Epidermal melanocyte (primary cell): ENCODE data around the gene KLHL12.

ENCODE experiments used
- DNase-seq: peaks from one replicate; pipeline ENCODE4 v3.0.0; 2011; ENCODE audit warnings: low spot score; ENCODE audit not compliant: insufficient read length

KLHL12 gene

GRCh38 chr1:202926581-202927491 is at the start of gene KLHL12:
KLHL12 (minus strand) TSS chr1:202927234; CDS start chr1:202925162, 2,072 bp downstream.
- peak; percentile 95 for DNase-seq

DNA sequence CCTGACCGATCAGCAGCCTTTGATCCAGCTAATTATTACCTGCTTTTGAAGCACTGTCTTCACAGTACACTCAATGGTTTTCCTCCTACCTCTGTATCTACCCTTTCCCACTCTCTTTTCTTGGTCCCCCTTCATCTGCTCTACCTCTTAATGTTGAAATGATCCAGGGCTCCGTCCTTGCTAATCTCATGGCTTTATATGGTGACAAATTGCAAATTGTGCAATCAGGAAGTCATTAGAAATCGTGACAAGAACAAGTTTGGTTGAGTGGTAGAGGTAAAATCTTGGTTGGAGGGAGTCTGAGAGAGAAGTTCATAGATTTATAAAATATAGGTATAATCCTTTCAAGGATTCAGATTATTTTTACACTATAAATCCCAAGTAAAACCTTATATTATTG is 49.6 kb upstream of the KLHL12 start:
- DNase-seq = no peak

DNA sequence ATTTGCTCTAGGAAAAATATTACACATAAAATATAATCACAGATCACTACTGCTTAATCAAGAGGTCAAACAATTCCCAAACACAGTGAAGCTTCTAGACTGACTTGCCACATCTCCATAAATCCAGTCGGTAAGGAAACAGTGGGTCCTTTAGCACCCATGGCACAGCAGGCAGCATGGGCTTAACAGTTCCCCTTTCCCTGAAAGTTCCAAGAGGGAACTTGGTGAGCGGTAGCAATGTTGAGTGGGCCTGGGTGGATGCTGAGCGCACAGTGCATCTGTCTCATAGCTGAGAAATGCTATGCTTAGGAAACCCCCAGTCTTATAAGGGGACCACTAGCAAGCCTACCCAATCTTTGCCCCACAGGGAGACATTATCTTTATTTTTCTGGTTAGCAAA is 47.8 kb upstream of the KLHL12 start:
- DNase-seq = no peak

GRCh38 chr1:202972046-202972445 is 45.0 kb upstream of the KLHL12 start:
- no peak for DNase-seq

DNA sequence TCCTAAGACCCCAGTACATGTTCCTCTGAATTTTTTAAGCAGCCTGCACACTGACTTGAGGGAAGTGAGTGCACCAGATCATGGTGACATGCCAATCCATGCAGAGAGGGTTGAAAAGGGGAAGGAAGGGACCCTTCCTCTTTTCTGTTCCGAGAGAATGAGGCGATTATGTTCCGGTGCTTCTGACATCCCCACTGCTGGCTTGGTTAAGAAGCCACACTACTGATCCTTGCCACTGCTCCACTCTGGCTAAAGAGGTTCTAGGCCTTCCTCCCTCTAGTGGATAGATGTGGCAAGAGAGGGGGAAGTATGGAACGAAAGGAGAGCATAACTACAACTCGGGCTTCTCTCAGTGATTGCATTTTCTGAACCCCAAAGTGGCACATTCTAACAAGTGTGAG is 41.9 kb upstream of the KLHL12 start:
- DNase-seq = peak; percentile 59

DNA sequence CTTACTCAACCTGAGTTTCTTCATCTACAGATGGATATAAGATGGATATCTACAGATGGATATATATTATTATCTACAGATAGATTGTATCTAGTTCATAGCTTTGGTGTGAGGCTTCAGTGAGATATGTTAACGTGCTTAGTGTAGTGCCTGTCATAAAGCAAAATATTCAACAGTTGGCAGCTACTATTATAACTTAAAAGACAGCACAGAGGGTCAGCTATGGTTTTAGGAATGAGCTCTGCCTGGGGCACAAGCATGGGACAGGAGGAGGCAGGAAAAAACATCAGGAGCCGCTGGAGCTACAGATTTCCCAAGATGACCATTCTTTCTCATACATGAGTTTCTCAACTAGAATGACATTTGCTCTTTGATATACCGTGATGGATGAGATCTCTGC is 41.3 kb upstream of the KLHL12 start:
- no peak for DNase-seq

GRCh38 chr1:202967684-202968281 is 40.7 kb upstream of the KLHL12 start:
- DNase-seq = no peak

- DNase-seq = no peak
These were observed 39.2 kb upstream of the KLHL12 start for GRCh38 chr1:202966006-202966898.

DNA sequence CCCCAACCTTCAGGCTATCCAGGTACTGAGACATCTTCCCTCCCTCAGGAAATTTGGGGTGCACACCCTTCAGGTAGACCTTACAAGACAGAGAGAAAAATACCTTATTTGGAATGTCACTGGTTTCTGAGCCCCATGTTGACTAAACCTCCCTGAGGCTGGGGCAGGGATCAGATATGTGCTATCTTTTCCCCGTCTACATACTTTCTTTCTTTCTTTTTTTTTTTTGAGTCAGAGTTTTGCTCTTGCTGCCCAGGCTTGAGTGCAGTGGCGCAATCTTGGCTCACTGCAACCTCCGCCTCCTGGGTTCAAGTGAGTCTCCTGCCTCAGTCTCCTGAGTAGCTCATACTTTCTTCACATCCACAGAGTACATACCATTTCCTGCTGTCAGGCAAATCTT is 38.4 kb upstream of the KLHL12 start:
- no peak for DNase-seq

- no peak for DNase-seq
These were observed 37.9 kb upstream of the KLHL12 start for GRCh38 chr1:202964791-202965410.

DNA sequence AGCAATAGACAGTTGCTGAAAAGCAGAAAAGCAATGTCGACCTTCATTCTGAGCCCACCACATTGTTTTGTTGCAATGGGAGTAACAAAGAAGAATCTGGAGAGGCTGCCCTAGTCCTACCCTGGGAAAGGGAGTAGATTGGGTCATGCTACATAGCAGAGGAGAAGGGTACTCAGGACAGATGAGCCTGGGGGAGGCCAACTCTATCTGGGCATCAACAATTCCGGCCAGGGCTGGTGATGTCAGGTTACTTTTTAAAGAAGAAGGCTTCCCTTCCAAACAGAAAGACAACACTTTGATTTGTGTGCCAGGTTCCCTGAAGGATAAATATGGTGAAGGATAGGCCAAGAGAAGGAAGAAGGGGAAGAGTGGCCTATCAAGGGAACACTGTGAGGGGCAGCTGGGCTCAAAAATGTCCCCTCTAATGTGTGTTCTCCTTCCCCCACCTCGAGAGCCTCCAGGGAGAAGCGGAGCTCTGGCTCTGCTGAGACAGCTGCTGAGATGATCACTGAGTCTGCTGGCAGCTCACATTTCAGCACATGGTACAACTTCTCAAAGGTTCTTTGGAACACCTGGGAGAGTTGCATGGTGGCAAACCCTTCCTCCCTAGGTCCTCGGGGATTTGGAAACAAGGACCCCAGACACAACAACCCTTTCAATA is 34.3 kb upstream of the KLHL12 start:
- DNase-seq = no peak

GRCh38 chr1:202959276-202959620 is 32.2 kb upstream of the KLHL12 start:
- no peak for DNase-seq

DNA sequence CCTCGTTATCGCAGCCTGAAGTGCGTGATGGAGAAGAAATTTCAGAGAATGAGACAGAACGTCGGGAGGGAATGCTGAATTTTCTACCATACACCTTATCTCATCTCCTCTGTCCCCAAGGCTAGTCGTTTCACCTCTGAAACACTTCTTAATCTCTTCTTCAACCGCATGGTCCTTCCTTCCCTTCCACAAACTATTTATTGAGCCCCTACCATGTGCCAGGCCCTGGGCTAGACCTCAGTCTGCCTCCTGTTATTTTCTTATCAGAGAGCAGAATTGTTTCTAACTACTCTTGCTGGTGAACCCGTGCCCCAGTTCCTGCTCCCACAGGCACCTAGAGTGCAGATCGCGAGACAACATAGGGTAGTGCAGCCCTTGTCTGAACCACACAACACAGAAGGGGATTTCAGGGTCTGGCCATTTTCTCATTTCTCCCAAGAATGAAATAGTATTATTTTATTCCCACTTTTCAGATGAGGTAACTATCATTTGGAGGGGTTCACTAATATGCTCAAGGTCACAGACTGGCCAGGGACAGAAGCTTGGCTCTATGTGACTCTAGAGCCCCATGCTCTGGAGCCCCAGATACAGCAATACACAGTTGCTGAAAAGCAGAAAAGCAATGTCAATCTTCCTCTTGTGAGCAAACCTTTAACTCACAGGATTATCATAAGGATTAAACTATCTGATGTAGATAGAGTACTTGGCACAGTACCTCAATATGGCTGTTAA is 31.7 kb upstream of the KLHL12 start:
- DNase-seq = no peak

- peak; percentile 97 for DNase-seq
These were observed 30.9 kb upstream of the KLHL12 start, which contains the start of gene ADIPOR1 for GRCh38 chr1:202957733-202958543. ADIPOR1 (minus strand) TSS chr1:202958312; CDS start chr1:202951070, 7,242 bp downstream.

DNA sequence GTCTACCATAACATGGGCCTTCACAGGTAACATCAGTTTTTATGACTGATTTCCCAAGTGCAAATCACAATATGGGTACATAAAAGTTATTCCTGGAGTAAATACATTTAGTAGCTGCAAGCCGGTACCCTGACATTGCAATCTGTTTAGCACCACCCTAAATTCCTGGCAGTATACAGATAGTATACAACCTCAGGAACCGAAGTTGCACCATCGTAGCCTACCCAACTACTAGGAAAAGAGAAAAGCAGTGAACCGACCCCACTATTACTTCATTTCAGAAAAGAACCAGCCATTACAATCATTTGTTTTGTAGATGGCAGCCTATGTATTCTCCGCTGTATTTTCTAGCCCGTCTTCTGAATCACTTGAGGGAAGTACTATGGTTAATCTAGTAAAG is 29.9 kb upstream of the KLHL12 start:
- no peak for DNase-seq

GRCh38 chr1:202954057-202954745 is 27.2 kb upstream of the KLHL12 start:
- DNase-seq = no peak

- no peak for DNase-seq
These were observed 26.4 kb upstream of the KLHL12 start for GRCh38 chr1:202953392-202953791.

GRCh38 chr1:202952818-202953217 is 25.8 kb upstream of the KLHL12 start:
- DNase-seq = peak; percentile 71

DNA sequence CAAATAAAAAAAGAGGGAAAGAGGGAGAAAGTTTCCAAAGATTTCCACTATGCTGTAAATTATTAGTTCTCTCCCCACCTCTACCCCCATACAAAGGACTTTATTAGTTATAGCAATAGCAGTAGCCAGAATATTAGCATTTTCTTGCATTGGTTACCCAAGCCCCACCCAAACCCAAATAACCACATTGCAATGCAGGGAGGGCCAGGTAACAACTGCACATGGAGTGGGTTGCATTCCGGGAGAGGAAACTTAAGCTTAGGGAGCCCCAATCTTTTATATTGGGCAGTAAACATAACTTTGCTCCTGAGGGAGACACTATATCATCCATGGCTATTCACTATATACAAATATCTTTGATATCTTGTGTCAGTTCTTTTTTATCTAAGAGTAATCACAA is 25.1 kb upstream of the KLHL12 start:
- DNase-seq = no peak
